HG03460 (cell line): ENCODE data around the gene CHN1.
A peak's percentile ranks its signal among the peaks of the same experiment; 100 is the strongest.

ENCODE experiments used
- ATAC-seq: cut with Tn5 transposase; IDR thresholded peaks from one replicate; pipeline ENCODE4 v1.9.1; 2021; ENCODE audit not compliant: unreplicated experiment

Gene CHN1, protein sequence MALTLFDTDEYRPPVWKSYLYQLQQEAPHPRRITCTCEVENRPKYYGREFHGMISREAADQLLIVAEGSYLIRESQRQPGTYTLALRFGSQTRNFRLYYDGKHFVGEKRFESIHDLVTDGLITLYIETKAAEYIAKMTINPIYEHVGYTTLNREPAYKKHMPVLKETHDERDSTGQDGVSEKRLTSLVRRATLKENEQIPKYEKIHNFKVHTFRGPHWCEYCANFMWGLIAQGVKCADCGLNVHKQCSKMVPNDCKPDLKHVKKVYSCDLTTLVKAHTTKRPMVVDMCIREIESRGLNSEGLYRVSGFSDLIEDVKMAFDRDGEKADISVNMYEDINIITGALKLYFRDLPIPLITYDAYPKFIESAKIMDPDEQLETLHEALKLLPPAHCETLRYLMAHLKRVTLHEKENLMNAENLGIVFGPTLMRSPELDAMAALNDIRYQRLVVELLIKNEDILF

DNA sequence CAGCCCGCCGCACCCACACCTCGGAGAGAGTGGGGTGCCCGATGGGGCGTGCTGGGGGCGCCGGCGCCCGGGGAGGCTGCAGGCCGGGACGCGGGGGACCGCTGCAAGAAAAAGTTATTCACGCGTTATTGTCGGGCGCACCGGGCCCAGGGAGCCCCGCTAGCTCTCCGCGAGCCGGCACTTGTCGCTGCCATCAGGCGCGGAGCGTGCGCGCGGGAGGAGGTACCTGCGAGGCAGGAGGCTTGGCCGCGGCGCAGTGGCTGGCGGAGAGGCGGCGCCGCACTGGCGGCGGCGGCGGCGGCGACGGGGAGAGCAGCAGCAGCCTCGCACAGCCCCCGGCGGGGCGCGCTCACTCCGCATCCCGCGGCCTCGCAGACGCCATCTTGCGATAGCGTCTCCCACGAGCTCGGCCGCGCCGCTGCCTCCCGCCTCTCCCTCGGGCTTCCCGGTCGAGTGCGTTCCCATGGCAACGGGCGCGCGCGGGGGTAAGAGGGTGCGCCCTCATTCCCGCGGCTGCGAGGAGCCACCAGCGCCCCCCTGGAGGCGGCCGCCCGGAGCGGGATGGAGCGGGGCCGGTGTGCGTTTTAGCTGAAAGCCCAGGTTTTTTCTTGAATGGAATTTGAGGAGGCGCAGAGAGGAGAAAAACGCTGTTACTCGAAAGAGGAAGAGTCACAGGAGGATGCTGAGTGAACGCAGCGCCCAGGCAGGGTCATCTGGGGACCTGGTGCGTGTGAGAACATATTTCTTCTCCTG is at the start of gene CHN1:
Gene CHN1, minus strand, starts transcription at position 402 of the 753 bp plus-strand sequence. CDS start 469 bp downstream, outside the sequence.
- ATAC-seq = peak; percentile 66

DNA sequence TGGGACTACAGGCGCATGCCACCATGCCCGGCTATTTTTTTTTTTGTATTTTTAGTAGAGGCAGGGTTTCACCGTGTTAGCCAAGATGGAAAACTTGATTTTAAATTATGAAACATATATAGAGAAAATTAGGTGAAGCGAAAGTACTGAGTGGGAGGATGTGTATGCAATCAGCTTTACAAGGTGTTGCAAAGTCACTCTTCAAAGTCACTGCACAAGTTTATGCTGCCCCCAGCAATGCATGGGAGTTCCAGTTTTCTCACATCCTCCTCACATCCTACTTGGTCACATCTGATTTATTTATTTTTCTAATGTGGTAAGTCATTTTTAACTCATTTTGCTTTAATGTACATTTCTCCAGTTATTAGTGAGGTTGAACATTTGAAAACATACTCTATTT is 49.2 kb upstream of the CHN1 start:
- no peak for ATAC-seq

DNA sequence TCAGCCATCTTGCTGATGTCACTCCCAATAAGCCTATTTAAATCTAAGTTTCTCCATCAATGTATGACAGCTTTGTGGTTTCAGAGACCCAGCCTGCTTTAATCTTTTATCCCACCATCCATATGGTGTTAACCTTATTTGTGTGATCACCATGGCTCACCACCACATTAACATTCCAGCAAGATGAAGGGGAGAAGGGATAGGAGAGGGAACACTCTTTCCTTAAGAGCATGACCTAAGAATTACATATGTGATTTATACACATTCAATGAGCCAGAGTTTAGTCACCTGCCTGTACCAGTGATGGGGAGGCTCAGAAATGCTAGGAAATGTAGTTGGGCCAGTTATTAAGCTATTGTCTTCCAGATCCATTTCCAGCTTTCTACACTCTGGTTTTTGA is 44.5 kb upstream of the CHN1 start:
- ATAC-seq = no peak

DNA sequence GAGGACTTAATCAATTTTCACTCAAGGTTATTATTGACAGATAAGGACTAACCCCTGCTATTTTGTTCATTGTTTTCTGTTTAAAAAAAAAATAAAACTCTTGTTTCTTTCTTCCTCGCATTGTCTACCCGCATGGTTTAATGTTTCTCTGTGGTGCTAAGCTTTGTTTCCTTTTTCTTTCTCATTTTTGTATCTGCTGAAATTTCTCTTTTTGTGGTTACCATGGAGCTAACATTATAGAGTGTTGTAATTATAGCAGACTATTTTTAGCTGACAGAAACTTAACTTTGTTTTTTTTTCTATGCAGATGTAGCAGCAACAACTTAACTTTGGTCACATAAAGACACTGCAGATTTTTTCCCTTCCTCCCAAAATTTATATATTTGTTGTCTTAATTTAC is 43.1 kb upstream of the CHN1 start:
- no peak for ATAC-seq

DNA sequence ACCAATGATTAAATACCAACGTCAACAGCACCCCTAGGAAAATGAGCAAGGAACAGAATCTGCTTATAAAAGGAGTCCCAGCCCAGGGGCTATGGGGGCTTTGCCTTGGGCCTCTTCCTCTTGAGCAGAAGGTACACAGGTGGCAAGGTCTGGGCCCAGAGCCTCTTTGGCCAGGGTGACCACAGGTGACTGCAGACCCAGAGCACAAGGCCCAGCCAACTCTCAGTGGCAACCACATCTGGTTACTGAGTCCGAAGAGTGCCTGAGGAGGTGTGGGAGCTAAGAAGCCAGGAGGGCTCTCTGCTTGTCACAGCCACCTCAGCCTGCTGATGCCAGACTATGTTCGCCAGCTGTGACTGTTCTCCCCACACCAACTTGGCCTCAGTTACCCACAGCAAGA is 34.3 kb upstream of the CHN1 start:
- no peak for ATAC-seq

DNA sequence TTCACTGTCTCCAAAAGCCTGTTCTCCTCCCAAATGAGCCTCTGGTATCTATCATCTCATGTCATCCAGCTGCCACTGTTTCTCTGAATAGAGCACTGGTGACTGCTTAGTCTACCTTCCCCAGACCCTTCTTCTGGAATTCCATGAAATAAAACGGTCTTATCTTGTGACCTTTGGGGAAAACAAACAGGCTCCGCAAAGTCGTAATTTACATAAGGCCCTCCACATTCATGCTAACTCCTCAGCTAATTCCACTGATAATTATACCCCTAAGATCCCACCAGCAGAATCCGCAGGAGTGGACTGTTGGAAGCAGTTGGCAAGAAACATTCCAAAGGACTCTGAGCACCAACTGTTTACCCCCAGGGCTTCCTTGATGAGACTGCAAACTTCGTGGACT is 33.9 kb upstream of the CHN1 start:
- ATAC-seq = no peak

DNA sequence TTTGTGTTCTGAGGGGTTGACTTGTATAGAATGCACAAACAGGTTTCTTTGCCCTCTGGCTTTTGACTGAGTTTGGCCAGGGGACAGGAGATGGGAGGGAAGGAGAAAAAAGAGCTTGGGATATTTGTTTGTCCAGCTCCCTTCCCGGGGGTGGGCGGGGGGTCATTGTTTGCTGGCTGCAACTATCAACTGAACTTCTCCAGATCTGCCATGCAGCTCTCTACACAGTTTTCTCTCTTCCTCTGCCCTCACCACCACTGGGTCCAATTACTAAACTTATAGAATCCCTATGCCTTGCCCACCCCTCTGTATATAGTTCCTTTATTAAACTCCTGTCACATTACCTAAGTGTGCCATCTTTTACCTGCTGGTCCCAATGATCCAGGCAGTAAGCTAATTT is 32.8 kb upstream of the CHN1 start:
- ATAC-seq = no peak

DNA sequence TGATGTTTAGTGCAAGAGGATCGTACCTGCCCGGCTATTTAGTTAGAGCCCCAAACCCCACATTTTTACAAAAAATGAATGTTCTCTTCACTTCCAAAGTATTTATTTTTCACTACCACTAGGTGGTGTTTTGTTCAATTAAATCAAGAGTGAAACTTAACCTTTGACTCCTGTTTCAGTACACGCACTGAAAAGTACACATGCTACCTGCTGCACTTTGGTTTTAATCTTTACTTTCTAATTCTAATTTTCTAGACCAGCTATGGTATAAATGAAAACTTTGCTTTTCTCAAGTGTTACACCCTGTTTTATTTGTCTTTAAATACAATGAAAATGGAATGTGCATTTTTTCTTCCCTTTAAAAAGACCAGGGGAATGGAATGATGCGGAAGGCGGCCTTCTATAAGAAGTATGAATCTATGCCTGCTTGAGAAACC is 31.4 kb upstream of the CHN1 start:
- no peak for ATAC-seq

DNA sequence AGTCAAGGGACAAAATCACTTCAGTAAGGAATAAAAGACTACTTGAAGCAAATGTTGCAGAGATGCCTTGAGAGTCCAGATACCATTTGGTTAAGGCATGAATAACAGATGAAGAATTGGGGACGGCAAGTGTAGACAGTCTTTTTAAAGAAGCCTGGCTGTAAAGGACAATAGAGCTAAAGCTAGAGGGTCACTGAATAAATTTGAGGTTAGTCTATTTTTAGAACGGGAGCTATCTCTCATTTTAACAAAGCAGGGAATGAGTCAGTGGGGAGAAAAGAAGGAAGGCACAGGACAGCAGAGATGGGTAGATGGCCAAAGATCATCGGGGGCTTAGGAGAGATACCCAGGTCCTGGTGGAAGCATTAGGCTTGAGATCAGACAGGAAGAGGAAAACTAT is 30.6 kb upstream of the CHN1 start:
- no peak for ATAC-seq

DNA sequence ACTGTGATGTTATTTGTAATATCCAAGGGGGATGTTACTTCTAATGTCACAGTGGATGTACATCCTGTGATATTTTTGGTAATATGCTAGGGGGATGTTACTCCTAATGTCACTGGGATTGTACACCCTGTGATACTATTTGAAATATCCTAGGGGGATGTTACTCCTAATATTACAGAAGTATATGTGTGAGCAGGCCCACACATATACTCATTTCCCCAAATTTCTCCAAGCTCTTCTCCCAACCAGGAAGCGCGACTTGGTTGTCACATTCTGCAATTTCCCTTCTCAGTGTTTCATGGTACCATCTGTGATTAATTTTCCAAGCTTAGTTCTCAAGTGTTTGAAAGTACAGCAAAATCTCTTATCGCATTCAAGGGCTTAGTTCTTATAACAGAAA is 29.5 kb upstream of the CHN1 start:
- ATAC-seq = no peak

DNA sequence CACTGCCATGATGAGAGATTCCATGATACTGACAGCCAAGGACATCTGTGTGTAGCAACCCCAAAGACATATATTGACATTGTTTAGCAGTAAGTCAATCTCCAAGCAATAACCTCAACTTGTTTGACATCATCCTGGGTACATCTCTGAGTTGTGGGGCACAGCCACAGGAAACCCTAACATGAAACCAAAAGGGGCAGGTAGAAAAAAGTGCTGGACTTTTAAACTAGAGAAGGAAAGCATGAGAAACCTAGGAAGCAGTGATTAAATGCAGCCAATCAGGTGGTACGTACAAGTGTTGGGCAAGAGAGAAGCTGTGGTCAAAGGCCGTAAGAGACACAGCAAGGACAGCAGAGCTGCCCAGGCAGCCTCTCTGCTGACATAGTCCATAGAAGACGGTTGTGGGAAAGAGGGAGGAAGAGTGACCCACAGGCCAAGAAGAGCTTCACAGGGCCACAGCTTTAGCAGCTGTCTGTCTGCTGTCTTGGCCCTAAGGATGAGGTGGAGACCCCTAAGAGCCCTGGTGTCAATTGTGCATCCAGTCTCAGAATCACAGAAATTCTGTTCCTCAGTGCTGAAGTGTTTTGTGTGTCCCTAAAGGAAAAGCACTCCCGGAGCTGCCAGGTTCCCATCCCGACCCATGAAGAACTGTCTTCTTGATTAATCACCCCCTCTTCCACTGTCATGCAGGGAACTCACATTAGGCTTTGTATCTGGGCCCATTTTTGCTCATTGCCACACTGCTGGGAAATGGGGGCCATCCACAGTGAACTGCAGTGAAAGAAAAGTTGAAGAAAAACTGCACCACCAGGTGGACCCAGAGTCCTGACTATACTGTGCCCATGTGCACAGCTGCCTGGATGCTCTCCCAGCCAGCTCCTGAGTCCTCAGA is 25.4 kb upstream of the CHN1 start:
- no peak for ATAC-seq

DNA sequence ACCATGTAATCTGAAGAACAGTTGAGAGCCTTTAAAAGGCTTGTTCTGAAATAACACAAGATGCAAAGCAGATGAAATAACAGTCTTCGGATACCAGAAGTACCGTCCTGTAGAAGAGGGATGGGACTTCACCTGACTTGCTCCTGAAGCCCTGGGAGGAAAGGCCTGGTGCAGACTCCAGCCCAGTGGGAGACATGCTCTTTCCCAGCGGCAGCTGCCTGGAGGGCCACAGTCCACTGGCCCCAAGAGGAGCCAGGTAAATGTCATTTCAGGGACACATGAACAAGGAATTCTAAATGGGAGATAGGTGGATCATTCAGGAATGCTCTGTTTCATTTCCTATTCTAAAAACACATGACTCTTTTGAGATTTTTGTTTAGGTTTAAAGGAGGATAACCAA is 22.6 kb upstream of the CHN1 start:
- ATAC-seq = no peak

DNA sequence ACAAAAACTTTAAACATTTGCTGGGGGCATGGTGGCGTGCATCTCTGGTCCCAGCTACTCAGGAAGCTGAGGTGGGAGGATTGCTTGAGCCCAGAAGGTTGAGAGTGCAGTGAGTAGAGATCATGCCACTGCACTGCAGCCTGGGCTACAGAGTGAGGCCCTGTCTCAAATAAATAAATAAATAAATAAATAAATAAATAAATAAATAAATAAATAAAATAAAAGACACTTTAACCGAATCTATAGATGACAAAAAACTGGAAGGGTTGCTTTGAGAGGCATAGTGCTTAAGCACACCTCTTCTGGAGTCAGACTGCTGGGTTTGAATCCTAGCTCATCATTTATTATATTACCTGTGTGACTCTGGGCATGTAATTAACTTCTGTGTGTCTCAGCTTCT is 21.2 kb upstream of the CHN1 start:
- ATAC-seq = no peak

DNA sequence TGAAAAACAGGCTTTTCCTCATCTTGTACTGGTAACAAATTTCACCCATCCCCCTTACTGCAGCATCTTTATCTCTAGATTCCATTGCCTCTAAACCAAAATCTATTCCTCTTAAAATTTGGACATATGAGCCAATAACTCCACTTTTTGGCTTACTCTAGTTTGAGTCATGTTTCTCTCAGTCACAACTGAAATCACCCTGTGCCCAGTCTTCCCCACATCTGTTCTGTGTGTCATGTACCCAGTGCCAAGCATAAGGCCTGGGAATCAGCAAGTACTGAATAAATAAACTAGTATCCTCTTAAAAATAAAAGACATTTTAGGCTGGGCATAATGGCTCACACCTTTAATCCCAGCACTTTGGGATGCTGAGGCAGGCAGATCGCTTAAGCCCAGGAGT is 20.8 kb upstream of the CHN1 start:
- ATAC-seq = no peak

DNA sequence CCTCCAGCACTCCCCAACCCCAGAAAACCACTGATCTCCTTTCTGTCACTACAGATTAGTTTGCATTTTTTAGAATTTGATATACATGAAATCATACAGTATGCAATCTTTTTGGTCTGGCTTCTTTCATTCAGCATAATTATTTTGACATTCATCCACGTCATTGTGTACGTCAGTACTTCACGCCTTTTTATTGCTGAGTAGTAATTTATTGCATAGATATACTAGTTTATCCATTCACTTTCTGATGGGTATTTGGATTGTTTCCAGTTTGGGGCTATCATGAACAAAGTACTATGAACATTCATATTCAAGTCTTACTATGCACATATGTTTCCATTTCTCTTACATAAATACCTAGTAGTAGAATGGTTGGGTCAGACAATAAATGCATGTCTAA is 20.1 kb upstream of the CHN1 start:
- ATAC-seq = no peak

DNA sequence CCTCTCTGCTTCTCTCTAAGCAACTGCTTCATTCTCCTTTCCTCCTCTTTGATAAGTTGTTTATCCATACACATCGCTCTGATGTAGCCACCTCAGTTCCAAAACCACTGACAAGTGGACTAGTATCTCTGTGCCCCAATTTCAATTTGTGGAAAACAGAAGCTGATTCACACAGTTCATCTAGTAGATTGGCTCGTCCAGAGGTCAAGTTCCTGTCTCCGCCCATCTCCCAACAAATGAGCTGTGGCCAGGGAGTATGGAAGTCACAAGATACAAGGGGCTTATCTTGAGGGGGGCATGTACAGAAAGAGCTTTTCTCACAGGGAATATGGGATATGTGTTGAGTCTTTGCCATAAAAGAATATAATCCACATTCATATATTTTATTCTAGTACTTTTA is 17.7 kb upstream of the CHN1 start:
- ATAC-seq = no peak

DNA sequence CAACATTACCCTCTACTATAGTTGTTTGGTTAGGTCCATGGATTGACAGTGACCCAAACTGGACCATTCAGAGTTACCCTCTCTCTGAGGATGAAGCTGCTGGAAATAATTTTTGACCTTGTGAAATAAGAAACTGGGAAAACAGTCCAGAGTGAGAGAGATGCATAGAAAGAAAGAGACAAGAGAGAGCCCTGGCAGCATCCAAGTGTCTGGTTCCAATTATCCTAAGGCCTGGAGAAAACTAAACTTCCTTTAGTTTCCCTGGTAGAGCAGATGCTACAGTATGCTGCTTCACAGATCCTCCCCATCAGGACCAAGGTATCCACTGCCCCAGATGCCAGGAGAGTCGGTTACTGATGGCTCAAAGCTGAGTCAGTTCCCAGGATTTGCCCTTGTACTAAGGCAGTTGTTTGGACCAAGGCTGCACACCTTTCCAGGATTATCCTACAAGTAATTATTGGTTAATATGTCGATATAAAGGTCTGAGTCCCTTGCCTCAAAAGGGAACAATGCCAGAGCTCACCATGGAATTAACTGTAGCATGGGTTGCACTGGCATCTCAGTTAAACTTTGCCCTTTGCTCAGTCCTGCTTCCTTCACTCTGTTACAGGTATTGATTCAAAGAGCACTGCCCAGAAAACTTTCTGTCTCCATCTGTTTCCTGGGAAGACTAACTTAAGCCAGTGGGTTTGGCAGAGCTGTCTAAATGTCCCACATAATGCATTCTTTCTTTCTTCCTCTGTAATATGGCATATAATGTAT is 14.6 kb upstream of the CHN1 start:
- no peak for ATAC-seq

DNA sequence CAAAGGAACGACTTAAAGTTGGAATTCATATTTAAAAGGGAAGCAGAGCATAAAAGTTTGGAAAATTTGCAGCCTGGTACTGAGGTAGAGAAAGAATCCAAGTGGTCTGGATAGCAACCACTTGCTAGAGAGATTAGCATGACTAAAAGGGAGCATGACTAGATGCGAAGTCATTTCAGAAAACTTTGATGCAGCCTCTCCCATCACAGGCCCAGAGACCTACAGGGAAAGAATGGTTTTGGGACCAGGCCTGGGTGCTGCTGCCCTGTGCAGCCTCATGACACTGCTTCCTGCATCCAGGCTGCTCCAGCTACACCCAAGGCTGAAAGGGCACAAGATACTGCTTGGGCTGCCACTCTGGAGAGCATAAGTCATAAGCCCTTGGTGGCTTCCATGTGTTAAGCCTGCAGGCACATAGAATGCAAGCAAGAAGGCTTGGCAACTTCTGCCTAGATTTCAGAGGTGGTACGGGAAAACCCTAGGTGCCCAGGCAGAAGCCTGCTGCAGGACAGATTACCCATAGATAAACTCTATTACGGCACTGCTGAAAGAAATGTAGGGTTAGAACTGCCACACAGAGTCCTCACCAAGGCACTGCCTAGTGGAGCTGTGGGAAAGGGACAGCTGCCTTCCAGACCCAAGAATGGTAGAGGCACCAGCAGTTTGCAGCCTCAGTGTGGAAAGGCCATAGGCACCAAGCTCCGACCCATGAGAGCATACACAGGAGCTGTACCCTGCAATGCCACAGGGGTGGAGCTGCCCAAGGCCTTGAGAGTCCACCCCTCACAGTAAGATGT is 12.6 kb upstream of the CHN1 start:
- ATAC-seq = no peak

DNA sequence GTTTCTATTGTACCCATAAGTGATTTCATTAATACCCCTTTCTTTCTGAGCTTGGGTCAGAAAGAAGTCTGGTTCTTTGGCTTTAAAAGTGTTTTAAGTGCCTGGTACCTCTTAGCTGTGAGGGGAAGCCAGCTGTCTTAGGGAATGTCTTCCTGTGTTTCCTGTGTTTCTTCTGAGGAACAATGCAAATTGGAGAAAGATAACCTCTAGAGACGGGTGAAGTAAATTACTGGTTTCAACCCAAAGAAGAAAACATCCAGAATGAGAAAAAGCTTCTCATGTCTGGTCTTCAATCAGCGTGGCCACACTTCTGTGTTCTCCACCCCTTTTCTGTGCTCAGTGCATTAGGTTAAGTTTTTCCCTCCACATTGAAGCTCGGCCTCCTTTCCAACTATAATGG is 10.2 kb upstream of the CHN1 start:
- ATAC-seq = no peak

DNA sequence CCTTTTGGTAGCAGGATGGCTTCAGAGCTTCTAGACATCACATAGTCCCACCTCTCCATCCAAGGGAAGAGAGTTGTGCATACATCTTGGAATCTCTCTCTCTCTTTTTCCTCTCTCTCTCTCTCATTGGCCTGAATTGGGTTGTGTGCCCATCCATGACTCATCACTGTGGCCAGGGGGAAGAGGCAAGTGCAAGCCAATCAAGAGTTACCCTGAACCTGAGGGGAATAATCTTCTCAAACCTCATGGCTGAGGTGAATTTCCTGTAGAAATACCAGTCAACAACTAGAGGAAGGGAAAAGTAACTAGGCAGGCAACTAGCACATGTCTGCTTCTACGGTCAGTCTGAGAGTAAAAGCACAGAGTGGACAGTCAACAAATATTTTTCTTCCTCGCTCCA is 7.3 kb upstream of the CHN1 start:
- ATAC-seq = no peak
